ENCODE data around the gene USP35.

DNA sequence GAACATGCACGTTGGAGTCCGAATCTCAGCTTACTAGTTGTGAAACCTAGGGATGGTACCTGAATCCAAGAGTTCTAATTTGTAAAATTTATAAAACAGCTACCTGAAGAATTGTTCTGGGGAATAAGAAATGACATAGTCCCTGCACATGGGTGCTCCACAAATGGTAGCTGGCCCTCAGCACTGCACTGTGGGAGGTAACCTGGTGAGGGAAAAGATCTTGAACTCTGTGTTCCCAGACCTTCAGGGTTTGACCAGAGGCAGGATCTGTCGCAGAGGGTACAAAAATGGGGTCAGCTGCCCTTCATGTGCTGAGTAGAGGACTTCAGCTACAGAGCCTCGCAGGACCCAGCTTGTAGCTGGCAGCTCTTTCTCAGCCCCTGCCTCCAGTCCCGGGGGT lies 73.5 kb downstream of the USP35 start:
- TF ChIP-seq, protein P1, sequence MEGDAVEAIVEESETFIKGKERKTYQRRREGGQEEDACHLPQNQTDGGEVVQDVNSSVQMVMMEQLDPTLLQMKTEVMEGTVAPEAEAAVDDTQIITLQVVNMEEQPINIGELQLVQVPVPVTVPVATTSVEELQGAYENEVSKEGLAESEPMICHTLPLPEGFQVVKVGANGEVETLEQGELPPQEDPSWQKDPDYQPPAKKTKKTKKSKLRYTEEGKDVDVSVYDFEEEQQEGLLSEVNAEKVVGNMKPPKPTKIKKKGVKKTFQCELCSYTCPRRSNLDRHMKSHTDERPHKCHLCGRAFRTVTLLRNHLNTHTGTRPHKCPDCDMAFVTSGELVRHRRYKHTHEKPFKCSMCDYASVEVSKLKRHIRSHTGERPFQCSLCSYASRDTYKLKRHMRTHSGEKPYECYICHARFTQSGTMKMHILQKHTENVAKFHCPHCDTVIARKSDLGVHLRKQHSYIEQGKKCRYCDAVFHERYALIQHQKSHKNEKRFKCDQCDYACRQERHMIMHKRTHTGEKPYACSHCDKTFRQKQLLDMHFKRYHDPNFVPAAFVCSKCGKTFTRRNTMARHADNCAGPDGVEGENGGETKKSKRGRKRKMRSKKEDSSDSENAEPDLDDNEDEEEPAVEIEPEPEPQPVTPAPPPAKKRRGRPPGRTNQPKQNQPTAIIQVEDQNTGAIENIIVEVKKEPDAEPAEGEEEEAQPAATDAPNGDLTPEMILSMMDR (IDR thresholded peaks at IDR 0.05): no peak
- no peak for TF ChIP-seq POLR2A (IDR thresholded peaks at IDR 0.05)

Data from Peyer's patch (tissue), 4 donors.